Gastroesophageal sphincter (tissue), 4 donors: Measurements from ENCODE around the gene SH3BP2. TPM values are rescaled to one million over a fixed set of nuclear protein-coding genes. Genes with fewer than 3 reads are reported as not detected.

Experiments
- ATAC-seq: fragments of 150-250 bp; one replicate; pipeline ENCODE4 v1.9.1; 2016; ENCODE audit warnings: mild to moderate bottlenecking, moderate library complexity
- H3K27ac ChIP-seq, 4 donors: fragments of 200-600 bp; sonication (generic) in 3 of 4; 1 replicate in 3 of 4; 2 replicates in 1 of 4; pipeline ENCODE4 v1.5.1; 2016 to 2019
- H3K27me3 ChIP-seq: fragments of 200-600 bp; sonication (generic); one replicate; pipeline ENCODE4 v1.5.1; 2019
- H3K36me3 ChIP-seq, 2 donors: fragments of 200-600 bp; sonication (generic); one replicate each; pipeline ENCODE4 v1.5.1; 2019; ENCODE audit warnings: control low read depth in 1 of 2
- H3K4me1 ChIP-seq, 3 donors: fragments of 200-600 bp; sonication (generic); 1 replicate in 2 of 3; 2 replicates in 1 of 3; pipeline ENCODE4 v1.5.1; 2016 to 2019; ENCODE audit warnings: control low read depth in 2 of 3
- H3K4me3 ChIP-seq, 2 donors: fragments of 200-600 bp; sonication (generic); one replicate each; pipeline ENCODE4 v1.5.1; 2019; ENCODE audit warnings: mild to moderate bottlenecking in 1 of 2, moderate library complexity in 1 of 2
- H3K9me3 ChIP-seq, 3 donors: fragments of 200-600 bp; sonication (generic); one replicate each; pipeline ENCODE4 v1.5.1; 2017 to 2019; ENCODE audit warnings: control low read depth in 2 of 3
- EP300 ChIP-seq: sonication (generic); formaldehyde crosslinking; IDR thresholded peaks from one replicate; pipeline ENCODE4 v1.6.1; 2017; ENCODE audit warnings: antibody characterized with exemption, mild to moderate bottlenecking
- POLR2A ChIP-seq, 2 donors: fragments of 450-650 bp; IDR thresholded peaks; one replicate each; pipeline ENCODE4 v1.6.1; 2017; ENCODE audit warnings: antibody characterized with exemption in 2 of 2, mild to moderate bottlenecking in 2 of 2, moderate library complexity in 1 of 2
- POLR2AphosphoS5 ChIP-seq: sonication (generic); formaldehyde crosslinking; IDR thresholded peaks from one replicate; pipeline ENCODE4 v1.6.1; 2017; ENCODE audit warnings: antibody characterized with exemption
- WGBS, 2 donors: methylation state at CpG; one replicate each; pipeline ENCODE4 v1.1.5; 2018; ENCODE audit warnings: low coverage in 1 of 2; 5-methylcytosine and 5-hydroxymethylcytosine counted together
- total RNA-seq, 4 donors: library from RNA; depleted of rRNA; stranded (reverse); fragments of >200 nt; gene quantifications; one replicate each; pipeline ENCODE4 v1.1.0, GENCODE V29; 2016
- TF ChIP-seq, protein P1 (sequence below), 4 experiments: fragments of 200-600 bp in 2 of 4; fragments of 450-650 bp in 2 of 4; sonication (generic) in 1 of 4; IDR thresholded peaks; one replicate each; pipeline ENCODE4 v1.5.1; 2017 to 2019; ENCODE audit warnings: antibody characterized with exemption in 4 of 4, mild to moderate bottlenecking in 2 of 4, moderate library complexity in 2 of 4

The SH3BP2 gene
- total RNA-seq, 4 donors from 2014 or later = 26.8 to 36.4 (median 29.3) TPM

DNA sequence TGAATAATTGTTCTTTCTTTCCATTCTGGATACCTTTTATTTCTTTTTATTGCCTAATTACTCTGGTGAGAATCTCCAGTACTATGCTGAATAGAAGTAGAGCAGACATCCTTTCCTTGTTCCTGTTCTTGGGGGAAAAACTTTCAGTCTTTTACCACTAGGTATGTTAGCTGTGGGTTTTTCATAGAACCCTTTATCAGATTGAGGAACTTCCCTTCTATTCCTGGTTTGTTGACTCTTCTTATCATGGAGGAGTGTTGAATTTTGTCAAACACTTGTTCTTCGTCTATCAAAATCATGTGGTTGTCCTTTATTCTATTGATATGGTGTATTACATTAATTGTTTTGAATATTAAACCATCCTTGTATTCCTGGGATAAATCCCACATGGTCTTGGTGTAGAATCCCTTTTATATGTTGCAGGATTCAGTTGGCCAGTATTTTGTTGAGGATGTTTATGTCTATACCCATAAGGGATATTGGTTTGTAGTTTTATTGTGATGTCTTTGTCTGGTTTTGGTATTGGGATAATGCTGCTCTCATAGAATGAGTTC lies 23.6 kb downstream of the SH3BP2 start:
- H3K36me3 ChIP-seq = peaks cover 0 to 21% of the 10 kb centered on the region in 2 donors
- TF ChIP-seq EP300 (no peak), POLR2AphosphoS5 (no peak), POLR2A (IDR thresholded peaks at IDR 0.05) (no peak)
- TF ChIP-seq, protein P1, sequence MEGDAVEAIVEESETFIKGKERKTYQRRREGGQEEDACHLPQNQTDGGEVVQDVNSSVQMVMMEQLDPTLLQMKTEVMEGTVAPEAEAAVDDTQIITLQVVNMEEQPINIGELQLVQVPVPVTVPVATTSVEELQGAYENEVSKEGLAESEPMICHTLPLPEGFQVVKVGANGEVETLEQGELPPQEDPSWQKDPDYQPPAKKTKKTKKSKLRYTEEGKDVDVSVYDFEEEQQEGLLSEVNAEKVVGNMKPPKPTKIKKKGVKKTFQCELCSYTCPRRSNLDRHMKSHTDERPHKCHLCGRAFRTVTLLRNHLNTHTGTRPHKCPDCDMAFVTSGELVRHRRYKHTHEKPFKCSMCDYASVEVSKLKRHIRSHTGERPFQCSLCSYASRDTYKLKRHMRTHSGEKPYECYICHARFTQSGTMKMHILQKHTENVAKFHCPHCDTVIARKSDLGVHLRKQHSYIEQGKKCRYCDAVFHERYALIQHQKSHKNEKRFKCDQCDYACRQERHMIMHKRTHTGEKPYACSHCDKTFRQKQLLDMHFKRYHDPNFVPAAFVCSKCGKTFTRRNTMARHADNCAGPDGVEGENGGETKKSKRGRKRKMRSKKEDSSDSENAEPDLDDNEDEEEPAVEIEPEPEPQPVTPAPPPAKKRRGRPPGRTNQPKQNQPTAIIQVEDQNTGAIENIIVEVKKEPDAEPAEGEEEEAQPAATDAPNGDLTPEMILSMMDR (IDR thresholded peaks at IDR 0.05) = no peak
- H3K4me1 ChIP-seq = peaks cover 0 to 47% (median 26%) of the 10 kb centered on the region in 3 donors
- no peak overlapping the region for H3K4me3 ChIP-seq
- H3K9me3 ChIP-seq = no peaks in the 10 kb centered on the region
- ATAC-seq = no peak
- no peak overlapping the region for H3K27ac ChIP-seq
- no peaks in the 10 kb centered on the region for H3K27me3 ChIP-seq
- 100% methylated on average over 1 of the region's 1 CpG for WGBS, 2 donors

DNA sequence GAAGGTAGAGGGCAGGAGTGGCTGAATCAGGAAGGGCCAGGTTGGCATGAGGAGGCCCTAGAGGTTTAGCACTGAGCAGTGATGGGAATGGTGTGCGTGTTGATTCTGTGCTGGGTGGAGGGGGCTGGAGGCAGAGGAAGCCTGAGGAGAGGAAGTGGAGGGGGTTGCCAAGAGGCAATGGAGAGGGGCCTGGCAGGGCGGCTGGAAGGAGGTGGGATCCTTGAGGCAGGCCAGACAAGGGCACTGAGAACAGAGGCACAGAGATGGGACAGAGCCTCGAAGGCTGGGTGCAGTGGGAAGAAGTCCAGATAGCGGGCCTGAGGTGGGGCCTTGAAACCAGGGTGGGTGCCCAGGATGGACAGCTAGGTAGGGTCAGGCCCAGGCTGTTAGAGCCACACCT lies 24.3 kb downstream of the SH3BP2 start:
- H3K36me3 ChIP-seq = peaks cover 0 to 27% of the 10 kb centered on the region in 2 donors
- no peak for ATAC-seq
- no peaks in the 10 kb centered on the region for H3K27me3 ChIP-seq
- WGBS, 2 donors = 63 to 80% methylated on average over 4 of the region's 4 CpGs
- peak overlapping the region in 1 of 4 donors; percentile 50 for H3K27ac ChIP-seq
- peak overlapping the region in 1 of 2 donors; percentile 64 for H3K4me3 ChIP-seq
- peaks cover 0 to 40% (median 19%) of the 10 kb centered on the region in 3 donors for H3K4me1 ChIP-seq
- TF ChIP-seq POLR2AphosphoS5 = no peak
- no peak for TF ChIP-seq POLR2A (IDR thresholded peaks at IDR 0.05)
- TF ChIP-seq, protein P1 (IDR thresholded peaks at IDR 0.05) = no peak
- TF ChIP-seq EP300 = no peak
- H3K9me3 ChIP-seq = no peaks in the 10 kb centered on the region

DNA sequence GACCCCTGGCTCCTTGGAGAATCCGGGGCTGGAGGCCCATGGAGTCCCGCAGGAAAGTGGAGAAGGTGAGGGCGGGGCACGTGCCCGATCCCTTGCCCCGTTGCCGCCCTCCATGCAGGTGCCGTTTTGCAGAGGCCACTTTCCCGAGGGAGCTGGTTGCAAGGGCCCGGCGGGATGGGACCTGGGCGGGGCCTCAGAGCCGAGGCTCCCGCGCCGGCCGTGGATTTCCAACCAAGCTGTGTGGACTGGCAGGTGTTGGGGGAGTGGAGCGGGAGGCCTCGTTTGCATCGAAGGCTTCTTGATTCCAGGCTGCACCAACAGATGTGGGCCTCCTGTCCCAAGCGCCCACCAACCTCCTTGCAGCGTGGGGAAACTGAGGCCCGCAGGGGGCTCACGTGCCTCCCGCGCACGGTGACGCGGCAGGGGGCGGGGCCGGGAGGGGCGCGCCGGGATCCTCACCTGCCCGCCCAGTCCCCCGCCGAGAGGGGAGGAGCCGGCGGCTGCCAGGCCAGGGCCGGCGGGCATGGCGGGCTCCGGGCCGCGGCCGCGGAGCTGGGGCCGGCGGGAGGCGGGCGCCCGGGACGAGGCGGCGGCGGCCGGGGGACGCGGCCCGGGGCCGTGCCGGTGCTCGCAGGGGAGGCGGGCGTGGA lies 24.9 kb downstream of the SH3BP2 start:
- H3K4me1 ChIP-seq = peaks cover 0 to 34% (median 14%) of the 10 kb centered on the region in 3 donors
- H3K4me3 ChIP-seq = peak overlapping the region; percentile 64 to 67
- H3K36me3 ChIP-seq = peaks cover 0 to 34% of the 10 kb centered on the region in 2 donors
- WGBS, 2 donors = no CpG with 5 or more reads among the region's 65 CpGs
- H3K9me3 ChIP-seq = no peaks in the 10 kb centered on the region
- H3K27me3 ChIP-seq = no peaks in the 10 kb centered on the region
- ATAC-seq = peak; percentile 52
- TF ChIP-seq, protein P1 (IDR thresholded peaks at IDR 0.05) = no peak
- TF ChIP-seq POLR2A (IDR thresholded peaks at IDR 0.05) (no peak), POLR2AphosphoS5 (no peak), EP300 (no peak)
- H3K27ac ChIP-seq = peak overlapping the region in 3 of 4 donors; percentile 43 to 77 (median 54)

DNA sequence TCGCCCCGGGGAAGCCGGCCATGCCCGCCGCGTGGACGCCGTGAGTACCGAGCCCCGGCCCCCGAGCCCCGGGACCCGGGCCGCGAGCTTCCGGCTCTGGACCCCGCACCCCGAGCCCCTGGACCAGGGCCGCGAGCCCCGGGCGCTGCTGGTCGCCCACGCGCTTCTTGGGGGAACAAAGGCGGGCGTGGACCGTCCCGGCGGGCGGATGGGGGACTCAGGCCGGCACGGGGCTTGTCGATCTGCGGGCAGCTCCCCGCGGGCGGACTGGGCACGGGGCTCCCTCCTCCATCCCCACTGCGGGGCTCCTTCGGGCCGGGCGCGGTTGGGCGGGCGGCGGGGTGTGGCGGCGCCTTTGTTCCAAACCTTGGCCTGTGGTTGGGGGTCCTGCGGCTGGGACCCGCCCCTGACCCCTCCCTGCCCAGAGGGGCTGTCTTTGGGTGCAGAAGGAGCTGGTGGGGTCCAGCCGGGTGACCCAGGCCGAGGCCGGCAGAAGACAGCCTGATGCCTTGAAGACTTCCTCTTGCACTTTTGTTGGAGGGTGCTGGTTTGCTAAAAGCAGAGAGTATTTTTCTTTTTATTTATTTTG lies 25.6 kb downstream of the SH3BP2 start:
- Histone ChIP-seq H3K27me3 (no peaks in the 10 kb centered on the region), H3K9me3 (no peaks in the 10 kb centered on the region), H3K27ac (peak overlapping the region in 3 of 4 donors; percentile 43 to 77 (median 54)), H3K4me3 (peak overlapping the region; percentile 64 to 67), H3K36me3 (peaks cover 0 to 40% of the 10 kb centered on the region in 2 donors), H3K4me1 (peaks cover 0 to 27% (median 14%) of the 10 kb centered on the region in 3 donors)
- TF ChIP-seq EP300 (no peak), POLR2AphosphoS5 (no peak), POLR2A (IDR thresholded peaks at IDR 0.05) (no peak)
- TF ChIP-seq, protein P1 (IDR thresholded peaks at IDR 0.05) = no peak
- no CpG with 5 or more reads among the region's 54 CpGs for WGBS, 2 donors
- ATAC-seq = peak; percentile 17
